HG03354 (cell line): ENCODE measurements around the gene SCARF2.
"Not testable (repeated sequence)": the region's sequence is repeated elsewhere in the genome, so short reads cannot be mapped to it uniquely, and the experiment has no call there.

ENCODE experiments used
- ATAC-seq: cut with Tn5 transposase; IDR thresholded peaks from one replicate; pipeline ENCODE4 v1.9.1; 2021; ENCODE audit warnings: mild to moderate bottlenecking; ENCODE audit not compliant: unreplicated experiment, poor library complexity, severe bottlenecking

SCARF2 gene, protein sequence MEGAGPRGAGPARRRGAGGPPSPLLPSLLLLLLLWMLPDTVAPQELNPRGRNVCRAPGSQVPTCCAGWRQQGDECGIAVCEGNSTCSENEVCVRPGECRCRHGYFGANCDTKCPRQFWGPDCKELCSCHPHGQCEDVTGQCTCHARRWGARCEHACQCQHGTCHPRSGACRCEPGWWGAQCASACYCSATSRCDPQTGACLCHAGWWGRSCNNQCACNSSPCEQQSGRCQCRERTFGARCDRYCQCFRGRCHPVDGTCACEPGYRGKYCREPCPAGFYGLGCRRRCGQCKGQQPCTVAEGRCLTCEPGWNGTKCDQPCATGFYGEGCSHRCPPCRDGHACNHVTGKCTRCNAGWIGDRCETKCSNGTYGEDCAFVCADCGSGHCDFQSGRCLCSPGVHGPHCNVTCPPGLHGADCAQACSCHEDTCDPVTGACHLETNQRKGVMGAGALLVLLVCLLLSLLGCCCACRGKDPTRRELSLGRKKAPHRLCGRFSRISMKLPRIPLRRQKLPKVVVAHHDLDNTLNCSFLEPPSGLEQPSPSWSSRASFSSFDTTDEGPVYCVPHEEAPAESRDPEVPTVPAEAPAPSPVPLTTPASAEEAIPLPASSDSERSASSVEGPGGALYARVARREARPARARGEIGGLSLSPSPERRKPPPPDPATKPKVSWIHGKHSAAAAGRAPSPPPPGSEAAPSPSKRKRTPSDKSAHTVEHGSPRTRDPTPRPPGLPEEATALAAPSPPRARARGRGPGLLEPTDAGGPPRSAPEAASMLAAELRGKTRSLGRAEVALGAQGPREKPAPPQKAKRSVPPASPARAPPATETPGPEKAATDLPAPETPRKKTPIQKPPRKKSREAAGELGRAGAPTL

GRCh38 chr22:20437613-20438426, at the start of gene SCARF2:
SCARF2 (minus strand) TSS chr22:20437825; CDS start chr22:20437754, 71 bp downstream.
- ATAC-seq, result no peak

DNA sequence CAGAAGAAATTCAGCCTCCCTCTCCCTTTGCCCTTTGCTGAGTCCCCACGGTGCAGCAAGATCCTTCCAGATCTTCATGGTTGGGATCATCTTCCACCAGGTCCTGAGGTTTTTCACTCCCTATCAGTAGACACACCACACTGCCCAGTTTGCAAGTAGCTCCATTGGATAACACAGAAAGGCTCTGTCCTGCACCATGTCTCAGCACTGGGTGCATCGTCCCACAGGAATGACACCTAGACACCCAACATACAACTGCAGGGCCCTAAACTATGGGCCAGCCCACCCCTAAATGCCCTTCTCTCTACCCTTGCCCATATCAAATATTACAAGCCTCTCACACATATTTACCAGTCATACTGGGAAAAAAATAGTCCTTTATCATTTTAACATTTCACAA, 48.6 kb upstream of the SCARF2 start:
- ATAC-seq, result no peak

DNA sequence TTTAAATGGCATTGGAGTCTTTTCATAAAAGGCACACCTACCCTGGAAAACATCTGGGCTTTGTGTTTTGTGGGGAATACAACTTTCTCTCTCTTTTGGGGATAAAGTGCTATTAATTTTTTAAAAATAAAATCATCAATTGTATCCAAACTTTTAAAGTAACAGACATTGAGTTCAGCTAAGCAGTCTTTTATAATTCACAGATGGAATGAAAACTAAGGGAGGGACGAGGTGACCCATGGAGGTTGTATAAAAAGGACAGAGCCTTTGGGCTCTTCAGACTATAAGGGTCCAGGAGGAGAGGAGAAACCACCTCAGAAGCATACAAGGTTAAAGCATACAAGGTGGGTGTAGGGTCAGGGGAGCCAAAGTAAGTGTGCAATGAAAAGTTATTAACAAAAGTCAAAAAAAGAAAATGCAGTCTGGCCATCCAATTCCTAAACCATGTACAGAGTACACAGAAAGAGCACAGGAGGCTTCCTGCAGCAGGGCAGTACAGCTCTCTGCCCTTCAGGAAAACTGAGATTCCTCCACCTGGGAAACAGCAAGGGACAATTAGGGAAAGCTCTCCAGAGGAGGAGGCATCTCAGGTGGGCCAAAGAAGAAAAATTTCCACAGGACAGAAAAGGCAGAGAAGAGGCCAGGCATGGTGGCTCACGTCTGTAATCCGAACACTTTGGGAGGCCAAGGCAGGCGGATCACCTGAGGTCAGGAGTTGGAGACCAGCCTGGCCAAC, 47.5 kb upstream of the SCARF2 start:
- no peak for ATAC-seq

- ATAC-seq, result no peak
These were observed 46.1 kb upstream of the SCARF2 start for GRCh38 chr22:20483771-20484170.

DNA sequence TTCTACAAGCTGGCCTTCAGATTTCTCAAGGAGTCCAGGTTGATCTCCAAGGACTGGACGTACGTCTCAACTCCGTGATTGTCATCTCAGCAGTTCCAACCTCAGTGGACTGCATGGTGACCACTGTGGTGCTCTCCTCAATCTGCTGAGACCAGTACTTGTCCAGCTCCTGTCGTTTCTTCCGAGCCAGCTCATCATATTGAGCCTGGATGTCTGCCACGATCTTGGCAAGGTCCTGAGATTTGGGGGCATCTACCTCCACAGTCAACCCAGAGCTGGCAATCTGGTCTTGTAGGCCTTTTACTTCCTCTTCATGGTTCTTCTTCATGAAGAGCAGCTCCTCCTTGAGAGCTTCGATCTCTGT, 45.5 kb upstream of the SCARF2 start:
- not testable (repeated sequence) for ATAC-seq

DNA sequence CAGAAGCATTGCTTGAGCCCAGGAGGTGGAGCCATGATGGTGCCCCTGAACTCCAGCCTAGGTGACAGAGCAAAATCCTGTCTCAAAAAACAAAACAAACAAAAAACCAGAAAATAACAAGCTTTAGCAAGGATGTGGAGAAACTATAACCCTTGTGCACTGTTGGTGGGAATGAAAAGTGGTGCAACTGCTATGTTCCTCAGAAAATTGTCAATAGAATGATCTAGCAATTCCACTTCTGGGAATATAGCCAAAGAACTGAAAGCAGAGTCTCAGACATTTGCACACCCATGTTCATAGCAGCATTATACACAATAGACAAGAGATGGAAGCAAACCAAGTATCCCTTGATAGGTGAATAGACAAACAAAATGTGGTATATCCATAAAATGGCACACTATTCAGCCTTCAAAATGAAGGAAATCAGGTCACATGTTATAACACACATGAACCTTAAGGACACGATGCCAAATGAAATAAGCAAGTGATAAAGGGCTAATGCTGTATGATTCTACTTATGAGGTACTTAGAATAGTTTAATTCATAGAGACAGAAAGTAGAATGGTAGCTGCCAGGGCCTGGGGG, 42.1 kb upstream of the SCARF2 start:
- ATAC-seq, result no peak

DNA sequence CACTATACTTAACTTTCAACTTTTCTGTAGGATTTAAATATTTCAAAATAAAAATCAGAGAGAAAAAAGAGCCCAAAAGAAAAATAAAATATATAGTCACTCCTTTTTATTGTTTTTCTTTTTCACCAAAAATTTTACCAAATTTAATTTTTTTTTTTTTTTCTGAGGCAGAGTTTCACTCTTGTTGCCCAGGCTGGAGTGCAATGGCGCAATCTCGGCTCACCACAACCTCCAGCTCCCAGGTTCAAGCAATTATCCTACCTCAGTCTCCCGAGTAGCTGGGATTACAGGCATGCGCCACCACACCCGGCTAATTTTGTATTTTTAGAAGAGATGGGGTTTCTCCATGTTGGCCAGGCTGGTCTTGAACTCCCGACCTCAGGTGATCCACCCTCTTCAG, 40.4 kb upstream of the SCARF2 start:
- ATAC-seq, result not testable (repeated sequence)

DNA sequence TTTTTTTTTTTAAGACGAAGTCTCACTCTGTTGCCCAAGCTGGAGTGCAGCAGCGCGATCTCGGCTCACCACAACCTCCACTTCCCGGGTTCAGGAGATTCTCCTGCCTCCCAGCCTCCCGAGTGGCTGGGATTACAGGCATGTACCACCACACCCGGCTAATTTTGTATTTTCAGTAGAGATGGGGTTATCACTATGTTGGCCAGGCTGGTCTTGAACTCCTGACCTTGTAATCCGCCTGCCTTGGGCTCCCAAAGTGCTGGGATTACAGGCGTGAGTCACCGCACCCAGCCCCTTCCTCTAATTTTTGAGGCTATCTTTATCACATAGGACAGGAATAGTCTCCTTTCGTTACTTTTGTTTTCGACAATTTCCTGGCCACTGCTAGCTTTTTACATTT, 37.9 kb upstream of the SCARF2 start:
- not testable (repeated sequence) for ATAC-seq

DNA sequence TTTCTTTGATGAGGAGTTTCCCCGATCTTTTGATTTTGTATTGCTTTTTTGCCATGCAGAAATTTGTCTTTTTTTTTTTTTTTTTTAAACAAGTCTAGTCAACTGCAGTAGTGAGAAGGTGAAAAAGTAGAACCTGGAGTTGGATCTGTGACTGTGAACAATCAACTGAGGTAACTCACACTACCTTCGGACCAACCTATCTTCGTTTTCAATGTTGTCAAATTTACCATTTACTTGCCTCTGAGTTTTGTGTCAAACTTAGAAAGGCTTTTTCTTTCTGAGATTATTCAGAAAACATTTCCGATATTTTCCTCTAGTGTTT, 37.5 kb upstream of the SCARF2 start:
- ATAC-seq, result no peak

GRCh38 chr22:20472629-20473442, 35.2 kb upstream of the SCARF2 start:
- no peak for ATAC-seq

- ATAC-seq, result no peak
These were observed 33.7 kb upstream of the SCARF2 start for GRCh38 chr22:20471126-20471833.

DNA sequence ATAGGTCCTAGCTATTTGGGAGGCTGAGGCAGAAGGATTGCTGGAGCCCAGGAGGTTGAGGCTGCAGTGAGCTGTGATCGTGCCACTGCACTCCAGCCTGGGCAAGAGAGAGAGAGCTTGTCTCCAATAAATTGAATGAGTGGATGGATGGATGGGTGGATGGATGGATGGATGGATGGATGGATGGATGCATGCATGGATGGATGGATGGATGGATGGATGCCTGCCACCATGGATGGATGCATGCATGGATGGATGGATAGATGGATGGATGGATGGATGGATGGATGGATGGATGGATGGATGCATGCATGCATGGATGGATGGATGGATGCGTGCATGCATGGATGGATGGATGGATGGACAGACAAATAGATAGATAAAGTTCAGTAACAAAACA, 32.9 kb upstream of the SCARF2 start:
- not testable (repeated sequence) for ATAC-seq

DNA sequence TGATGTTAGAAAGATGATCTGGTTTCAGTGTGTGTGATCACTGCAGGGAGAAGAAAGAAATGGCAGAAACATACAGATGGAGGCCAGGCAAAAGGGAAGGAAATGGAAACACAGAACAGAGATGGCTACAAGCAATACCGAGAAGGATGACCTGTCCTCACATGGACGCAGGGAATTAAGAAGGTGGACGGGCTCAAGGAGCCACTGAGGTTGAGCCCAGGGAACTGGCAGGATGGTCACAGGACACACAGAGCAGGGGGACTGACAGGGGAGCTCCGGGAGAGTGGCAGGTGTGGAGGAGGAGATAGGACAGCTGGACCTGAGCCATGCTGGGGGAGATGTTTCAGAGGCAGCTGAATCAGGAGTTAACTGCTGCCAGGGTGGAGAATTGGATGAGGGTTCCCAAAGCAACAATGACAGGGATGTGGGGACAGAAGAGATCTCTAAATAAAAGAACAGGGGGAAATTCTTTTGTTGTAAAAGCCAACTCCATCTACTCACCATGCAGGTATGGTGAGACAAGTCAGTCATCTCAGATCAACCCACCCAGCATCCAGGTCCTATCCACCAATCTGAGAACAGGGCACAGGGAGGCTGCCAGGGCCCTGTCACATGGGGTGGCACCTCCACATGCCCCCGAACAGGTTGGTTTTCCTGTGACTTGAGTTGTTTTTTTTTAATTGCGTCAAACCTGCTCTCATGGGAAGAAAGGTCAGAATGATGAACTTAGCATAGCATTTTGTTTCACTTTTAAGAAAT, 31.7 kb upstream of the SCARF2 start:
- ATAC-seq, result no peak

DNA sequence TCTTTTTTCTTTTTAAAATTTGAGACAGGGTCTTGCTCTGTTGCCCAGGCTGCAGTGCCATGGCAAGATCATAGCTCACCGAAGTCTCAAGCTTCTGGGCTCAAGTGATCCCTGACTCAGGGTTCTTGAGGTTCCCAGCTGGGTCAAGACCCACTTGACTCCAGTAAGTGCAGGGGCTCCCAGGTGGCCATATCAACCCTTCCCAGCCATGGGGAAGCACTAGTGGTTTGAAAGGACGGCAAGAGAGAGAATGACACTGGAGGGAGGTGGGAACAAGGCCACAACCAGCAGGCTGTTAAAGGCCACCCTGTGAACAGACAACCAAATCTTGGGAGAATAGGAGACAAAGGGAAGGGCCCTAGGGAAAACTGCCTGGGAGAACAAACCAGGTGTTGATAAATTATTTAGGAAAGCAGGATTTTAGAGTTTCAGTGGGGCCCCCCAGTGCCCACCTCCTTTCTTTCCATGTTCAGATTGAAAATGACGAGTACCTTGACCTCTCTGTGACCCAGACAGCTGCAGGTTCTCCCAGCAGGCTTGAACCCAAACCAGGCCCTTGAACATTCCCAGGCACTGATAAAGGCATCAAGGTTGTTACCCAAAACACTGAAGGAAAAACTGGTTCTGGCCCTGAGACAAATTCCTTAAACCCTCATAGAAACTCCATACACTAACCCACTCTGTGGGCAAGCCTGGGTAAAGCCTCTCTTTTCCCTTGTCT, 29.2 kb upstream of the SCARF2 start:
- ATAC-seq, result no peak

GRCh38 chr22:20465759-20466077, 28.1 kb upstream of the SCARF2 start:
- no peak for ATAC-seq

DNA sequence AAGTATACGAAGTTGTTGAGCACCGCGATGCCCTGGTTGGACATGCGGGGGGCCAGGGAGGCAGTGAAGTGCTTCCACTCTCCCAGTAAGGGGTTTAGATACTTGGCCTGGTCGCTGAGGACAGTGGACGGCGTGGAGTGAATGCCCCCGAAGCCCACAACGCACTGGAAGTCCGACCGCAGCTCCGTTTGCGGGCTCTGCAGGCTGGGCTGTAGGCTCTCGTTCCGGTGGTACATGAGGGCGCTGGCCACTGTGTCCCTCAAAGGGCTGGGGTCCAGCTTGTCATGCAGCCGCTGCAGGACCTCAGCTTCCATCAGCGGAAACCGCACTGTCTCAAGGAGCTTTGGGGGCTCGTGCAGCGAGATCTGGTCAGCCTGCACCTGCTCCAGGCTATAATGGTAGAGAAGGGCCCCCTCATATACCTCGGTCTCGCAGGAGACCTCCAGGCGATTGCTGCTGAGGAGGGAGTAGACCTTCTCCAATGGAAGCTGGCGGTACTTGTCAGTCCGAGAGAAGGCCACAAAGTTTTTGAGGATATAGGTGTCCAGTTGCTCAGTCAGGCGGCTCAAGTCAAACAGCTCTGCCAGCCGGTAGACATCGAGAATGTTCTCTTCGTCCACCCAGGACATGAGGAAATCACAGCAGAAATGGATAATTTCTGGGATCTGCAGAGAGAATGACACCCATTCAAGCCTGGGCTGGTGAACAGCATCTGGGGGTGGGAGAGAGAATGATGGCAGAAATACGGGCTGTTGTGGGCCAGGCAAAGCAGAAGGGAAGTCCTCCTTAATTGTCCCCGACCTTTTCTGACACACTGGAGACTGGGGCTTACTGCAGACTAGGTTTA, 27.5 kb upstream of the SCARF2 start:
- no peak for ATAC-seq
